Psoas muscle (tissue), 8 donors: Measurements from ENCODE around the gene DLGAP1. TPM values are rescaled to one million over a fixed set of nuclear protein-coding genes. Genes with fewer than 3 reads are reported as not detected.

Experiments used
- ATAC-seq, 4 donors: fragments of 200-7000 bp; cut with Tn5 transposase; one replicate each; pipeline ENCODE4 v1.9.1; 2020; ENCODE audit warnings: moderate library complexity in 3 of 4, mild to moderate bottlenecking in 2 of 4
- DNase-seq, 2 donors: peaks; one replicate each; pipeline ENCODE4 v3.0.0-alpha.2; 2020
- H3K27ac ChIP-seq: fragments of 200-600 bp; one replicate; pipeline ENCODE4 v1.8.0; 2022
- H3K27me3 ChIP-seq, 3 donors: fragments of 200-600 bp in 1 of 3; one replicate each; pipeline versions ENCODE4 v1.6.1 to v1.8.0; 2013 to 2022; ENCODE audit warnings: low read length in 2 of 3, mild to moderate bottlenecking in 2 of 3, moderate library complexity in 1 of 3; ENCODE audit not compliant: insufficient read depth in 3 of 3
- H3K36me3 ChIP-seq, 2 donors: fragments of 200-600 bp in 1 of 2; one replicate each; pipeline versions ENCODE4 v1.6.1 to v1.8.0; 2013 to 2022; ENCODE audit warnings: low read depth in 1 of 2, mild to moderate bottlenecking in 1 of 2, moderate library complexity in 1 of 2; ENCODE audit not compliant: insufficient read depth in 1 of 2
- H3K4me1 ChIP-seq: fragments of 200-600 bp; one replicate; pipeline ENCODE4 v1.8.0; 2022
- H3K4me3 ChIP-seq: fragments of 200-600 bp; one replicate; pipeline ENCODE4 v1.8.0; 2022; ENCODE audit warnings: mild to moderate bottlenecking
- H3K9me3 ChIP-seq: fragments of 200-600 bp; one replicate; pipeline ENCODE4 v1.8.0; 2022
- CTCF ChIP-seq: fragments of 200-600 bp; IDR thresholded peaks from one replicate; pipeline ENCODE4 v1.8.0; 2022; ENCODE audit warnings: antibody characterized with exemption
- WGBS, 3 donors: extraction: QIAGEN DNeasy Blood & Tissue Kit; methylation state at CpG; one replicate each; pipeline versions ENCODE4 v1.1.6 to v1.1.7; 2013; 5-methylcytosine and 5-hydroxymethylcytosine counted together
- intact Hi-C, 2 donors: fragments of 100-400 bp; cut with DNase I; formaldehyde crosslinking; loops; one replicate each; pipeline versions ENCODE4 v1.11.0 to v1.14.2; 2022
- polyA plus RNA-seq, 3 donors: library from polyadenylated mRNA; stranded (reverse); fragments of 200-250 nt; gene quantifications; one replicate each; pipeline ENCODE4 v1.2.3, GENCODE V29; 2013
- total RNA-seq, 4 donors: library from RNA; stranded (reverse); fragmentation: NEBNext Ultra II Directional in 2 of 4; extraction: Animal tissue kit (Norgen Biotek cat#: 25700) in 2 of 4; gene quantifications; one replicate each; pipeline versions ENCODE4 v1.2.1 to v1.2.4, GENCODE V29; 2021 to 2023
- donor health status: healthy with polysubstance abuse.
- donor health status: DM: no; HTN: no; CAD: no; lungs with moderate emphysema.
- donor health status: Bipolar disorder and iron deficiency.
- donor health status: healthy.
- donor health status: DM: yes; HTN: yes; CAD: no.
- donor health status: DM: no; HTN: no; CAD: no.
- donor health status: DM: no; HTN: no; CAD: no.
- donor health status: DM: yes; HTN: yes; CAD: no.

DLGAP1 gene
- total and polyA plus RNA-seq, 7 donors: 0.09 to 0.26 (median 0.16) TPM; not detected in 1

DNA sequence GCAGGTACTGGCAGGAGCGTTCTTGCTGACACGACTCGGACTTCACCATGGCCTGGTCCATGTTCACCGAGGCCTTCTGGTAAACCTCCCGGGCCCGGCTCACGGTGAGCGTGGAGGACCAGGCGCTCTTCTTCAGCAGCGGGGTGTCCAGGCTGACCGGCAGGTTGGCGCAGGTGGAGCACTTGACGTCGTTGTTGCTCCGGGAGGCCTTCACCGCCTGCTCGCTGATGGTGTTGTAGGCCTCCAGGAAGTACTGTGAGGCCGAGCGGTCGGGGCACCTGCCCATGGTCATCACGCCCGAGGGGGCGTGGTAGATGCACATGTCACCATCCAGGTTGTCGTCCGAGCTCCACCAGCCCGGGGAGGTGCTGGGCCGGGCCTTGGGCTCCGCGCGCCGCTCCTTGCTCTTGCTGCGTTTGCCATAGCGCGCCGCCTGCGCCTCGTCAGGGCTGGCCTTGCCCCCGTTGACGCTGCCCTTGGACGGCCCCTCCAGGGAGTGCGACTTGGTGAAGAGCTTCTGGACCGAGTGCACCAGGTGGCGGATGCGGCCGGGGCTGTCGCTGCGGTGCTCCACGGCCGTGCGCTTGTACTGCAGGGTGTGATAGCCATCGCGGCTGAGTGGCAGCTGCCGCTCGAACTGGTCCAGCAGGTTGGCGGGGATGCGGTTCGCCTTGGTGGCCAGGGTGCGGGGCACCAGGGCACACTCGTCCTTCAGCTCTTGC lies 575.8 kb downstream of the DLGAP1 start:
- 97 to 98% (median 98%) methylated on average over 55 to 59 of the region's 59 CpGs for WGBS, 3 donors
- no peak for ATAC-seq
- no peaks in the 10 kb centered on the region for H3K27me3 ChIP-seq
- DNase-seq: no peak
- no peak for TF ChIP-seq CTCF
- intact Hi-C loops: no loop called here
- H3K36me3 ChIP-seq: no peaks in the 10 kb centered on the region
- no peaks in the 10 kb centered on the region for H3K4me1 ChIP-seq
- no peaks in the 10 kb centered on the region for H3K9me3 ChIP-seq
- no peak overlapping the region for H3K4me3 ChIP-seq
- no peak overlapping the region for H3K27ac ChIP-seq

- ATAC-seq: no peak
- H3K36me3 ChIP-seq: no peaks in the 10 kb centered on the region
- H3K4me1 ChIP-seq: no peaks in the 10 kb centered on the region
- TF ChIP-seq CTCF: no peak
- no peak overlapping the region for H3K27ac ChIP-seq
- DNase-seq: no peak
- intact Hi-C loops: no loop called here
- no peaks in the 10 kb centered on the region for H3K9me3 ChIP-seq
- H3K4me3 ChIP-seq: no peak overlapping the region
- no peaks in the 10 kb centered on the region for H3K27me3 ChIP-seq
- WGBS, 3 donors: 77 to 85% (median 78%) methylated on average over 7 of the region's 7 CpGs
Observed at GRCh38 chr18:3878401-3878800, 576.7 kb downstream of the DLGAP1 start.

- Histone ChIP-seq H3K27ac (no peak overlapping the region), H3K4me3 (no peak overlapping the region), H3K27me3 (no peaks in the 10 kb centered on the region), H3K36me3 (no peaks in the 10 kb centered on the region), H3K4me1 (no peaks in the 10 kb centered on the region), H3K9me3 (no peaks in the 10 kb centered on the region)
- intact Hi-C loops: no loop called here
- ATAC-seq (no peak), DNase-seq (no peak)
- no peak for TF ChIP-seq CTCF
- WGBS, 3 donors: 70 to 85% (median 77%) methylated on average over 2 of the region's 2 CpGs
Observed at GRCh38 chr18:3877678-3878077, 577.4 kb downstream of the DLGAP1 start.

DNA sequence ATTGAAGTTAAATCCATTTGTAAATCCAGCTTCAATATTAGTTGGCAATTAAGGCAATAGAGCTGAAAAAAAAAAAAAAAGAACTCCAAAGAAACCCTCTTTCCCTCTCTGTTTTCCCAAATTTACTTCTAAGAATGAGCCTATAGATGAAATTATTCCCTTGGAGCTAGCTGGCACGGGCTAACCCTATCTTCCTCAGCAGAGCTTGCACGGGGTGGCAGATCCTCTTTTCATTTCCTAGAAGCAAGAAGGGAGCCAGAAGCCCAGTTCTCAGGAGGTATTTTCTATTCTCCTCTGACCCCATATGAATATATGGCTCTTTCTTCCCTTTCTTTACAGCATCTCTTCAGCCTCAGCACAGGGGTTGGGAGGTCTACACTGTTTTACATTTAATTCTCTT lies 579.1 kb downstream of the DLGAP1 start:
- Histone ChIP-seq H3K27ac (no peak overlapping the region), H3K36me3 (no peaks in the 10 kb centered on the region), H3K9me3 (no peaks in the 10 kb centered on the region), H3K4me3 (no peak overlapping the region), H3K4me1 (no peaks in the 10 kb centered on the region), H3K27me3 (no peaks in the 10 kb centered on the region)
- intact Hi-C loops: no loop called here
- ATAC-seq: no peak
- 39 to 46% (median 42%) methylated on average over 2 of the region's 2 CpGs for WGBS, 3 donors
- DNase-seq: no peak
- TF ChIP-seq CTCF: no peak

- Histone ChIP-seq H3K27ac (no peak overlapping the region), H3K4me1 (no peaks in the 10 kb centered on the region), H3K9me3 (no peaks in the 10 kb centered on the region), H3K27me3 (no peaks in the 10 kb centered on the region), H3K36me3 (no peaks in the 10 kb centered on the region), H3K4me3 (no peak overlapping the region)
- 55 to 57% (median 56%) methylated on average over 2 of the region's 2 CpGs for WGBS, 3 donors
- DNase-seq (no peak), ATAC-seq (no peak)
- intact Hi-C loops: no loop called here
- TF ChIP-seq CTCF: no peak
Observed at GRCh38 chr18:3875376-3875775, 579.7 kb downstream of the DLGAP1 start.
